NCI-H510A (cell line): ENCODE measurements around the gene MED13L.

Experiments used
- DNase-seq: peaks from one replicate; lab custom pipeline; 2025; lab: John Stamatoyannopoulos, UW

The MED13L gene

GRCh38 chr12:116277467-116278278 is at the start of gene MED13L:
TSS of gene MED13L (minus strand) at chr12:116277693. CDS start at chr12:116277131, 562 bp downstream.
- DNase-seq: peak; percentile 91

GRCh38 chr12:116325336-116325664 is 47.8 kb upstream of the MED13L start:
- no peak for DNase-seq

- no peak for DNase-seq
Measured at GRCh38 chr12:116324654-116325335, 47.3 kb upstream of the MED13L start.

- no peak for DNase-seq
Measured at GRCh38 chr12:116323406-116324386, 46.2 kb upstream of the MED13L start.

- DNase-seq: no peak
Measured at GRCh38 chr12:116321913-116322312, 44.4 kb upstream of the MED13L start.

GRCh38 chr12:116320791-116321217 is 43.3 kb upstream of the MED13L start:
- DNase-seq: no peak

- DNase-seq: no peak
Measured at GRCh38 chr12:116319898-116320621, 42.6 kb upstream of the MED13L start.

- DNase-seq: no peak
Measured at GRCh38 chr12:116319233-116319897, 41.9 kb upstream of the MED13L start.

GRCh38 chr12:116318576-116319232 is 41.2 kb upstream of the MED13L start:
- DNase-seq: no peak

- DNase-seq: no peak
Measured at GRCh38 chr12:116317986-116318575, 40.6 kb upstream of the MED13L start.

GRCh38 chr12:116317139-116317538 is 39.6 kb upstream of the MED13L start:
- DNase-seq: no peak

- DNase-seq: no peak
Measured at GRCh38 chr12:116314477-116314876, 37.0 kb upstream of the MED13L start.

- no peak for DNase-seq
Measured at GRCh38 chr12:116313194-116313927, 35.9 kb upstream of the MED13L start.

- DNase-seq: no peak
Measured at GRCh38 chr12:116310082-116310481, 32.6 kb upstream of the MED13L start.

GRCh38 chr12:116309343-116309742 is 31.9 kb upstream of the MED13L start:
- no peak for DNase-seq

- DNase-seq: no peak
Measured at GRCh38 chr12:116308647-116309046, 31.2 kb upstream of the MED13L start.

- no peak for DNase-seq
Measured at GRCh38 chr12:116306968-116307367, 29.5 kb upstream of the MED13L start.

- DNase-seq: no peak
Measured at GRCh38 chr12:116306506-116306905, 29.0 kb upstream of the MED13L start.

GRCh38 chr12:116304621-116305020 is 27.1 kb upstream of the MED13L start:
- no peak for DNase-seq
